OCI-LY7 (cell line): ENCODE measurements around the gene OXTR.

Source experiments
- EZH2phosphoT487 ChIP-seq: fragments of 200-600 bp; sonication (generic); IDR thresholded peaks from 2 replicates; pipeline ENCODE4 v1.6.1; 2018; ENCODE audit warnings: low read depth, borderline replicate concordance, mild to moderate bottlenecking, mixed run types, antibody characterized with exemption, low read length, moderate library complexity, mixed read lengths
- TF ChIP-seq, protein P1 (sequence below): fragments of 200-600 bp; sonication (generic); conservative IDR thresholded peaks from 2 replicates; pipeline ENCODE4 v1.5.1; 2014; ENCODE audit warnings: mild to moderate bottlenecking, antibody characterized with exemption, low read length, moderate library complexity, mixed read lengths

GRCh38 chr3:8743911-8744310 lies 25.5 kb downstream of the OXTR start:
- TF ChIP-seq, protein P1, sequence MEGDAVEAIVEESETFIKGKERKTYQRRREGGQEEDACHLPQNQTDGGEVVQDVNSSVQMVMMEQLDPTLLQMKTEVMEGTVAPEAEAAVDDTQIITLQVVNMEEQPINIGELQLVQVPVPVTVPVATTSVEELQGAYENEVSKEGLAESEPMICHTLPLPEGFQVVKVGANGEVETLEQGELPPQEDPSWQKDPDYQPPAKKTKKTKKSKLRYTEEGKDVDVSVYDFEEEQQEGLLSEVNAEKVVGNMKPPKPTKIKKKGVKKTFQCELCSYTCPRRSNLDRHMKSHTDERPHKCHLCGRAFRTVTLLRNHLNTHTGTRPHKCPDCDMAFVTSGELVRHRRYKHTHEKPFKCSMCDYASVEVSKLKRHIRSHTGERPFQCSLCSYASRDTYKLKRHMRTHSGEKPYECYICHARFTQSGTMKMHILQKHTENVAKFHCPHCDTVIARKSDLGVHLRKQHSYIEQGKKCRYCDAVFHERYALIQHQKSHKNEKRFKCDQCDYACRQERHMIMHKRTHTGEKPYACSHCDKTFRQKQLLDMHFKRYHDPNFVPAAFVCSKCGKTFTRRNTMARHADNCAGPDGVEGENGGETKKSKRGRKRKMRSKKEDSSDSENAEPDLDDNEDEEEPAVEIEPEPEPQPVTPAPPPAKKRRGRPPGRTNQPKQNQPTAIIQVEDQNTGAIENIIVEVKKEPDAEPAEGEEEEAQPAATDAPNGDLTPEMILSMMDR: no peak
- no peak for TF ChIP-seq EZH2phosphoT487
